ENCODE measurements around the gene GLDC. TPM values are rescaled to one million over a fixed set of nuclear protein-coding genes. Genes with fewer than 3 reads are reported as not detected.
"Not testable (repeated sequence)": the region's sequence is repeated elsewhere in the genome, so short reads cannot be mapped to it uniquely, and the experiment has no call there.

The GLDC gene
- total RNA-seq, 2 experiments from 2014 or later, result 0.50 to 0.69 TPM

DNA sequence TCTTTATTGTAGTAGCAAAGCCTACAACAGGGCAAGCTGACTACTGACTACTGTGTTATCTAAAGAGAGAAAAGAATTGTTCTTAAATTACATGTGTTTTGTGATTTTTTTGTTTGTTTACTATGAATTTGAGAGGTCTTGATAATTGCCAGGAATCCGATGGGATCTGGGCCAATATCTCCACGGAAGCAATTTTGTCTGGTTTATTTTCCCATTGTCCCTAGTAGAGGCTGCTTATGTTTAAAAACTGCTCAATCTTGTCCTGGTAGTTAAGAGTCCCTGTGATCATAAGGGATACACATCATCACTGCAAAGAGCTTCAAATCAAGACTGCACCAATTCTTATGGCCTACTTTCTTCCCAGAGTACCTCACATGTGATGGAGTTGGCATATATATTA, 94.4 kb downstream of the GLDC start:
- ChIA-PET CTCF (no interaction called here), POLR2A (no interaction called here)
- Mint-ChIP-seq H3K36me3 (ENCODE audit: low read depth) (no peaks in the 10 kb centered on the region), H3K9me3 (no peaks in the 10 kb centered on the region), H3K27ac (no peak overlapping the region), H3K4me1 (no peaks in the 10 kb centered on the region), H3K27me3 (no peaks in the 10 kb centered on the region), H3K4me3 (no peak overlapping the region)
- no peak for DNase-seq

DNA sequence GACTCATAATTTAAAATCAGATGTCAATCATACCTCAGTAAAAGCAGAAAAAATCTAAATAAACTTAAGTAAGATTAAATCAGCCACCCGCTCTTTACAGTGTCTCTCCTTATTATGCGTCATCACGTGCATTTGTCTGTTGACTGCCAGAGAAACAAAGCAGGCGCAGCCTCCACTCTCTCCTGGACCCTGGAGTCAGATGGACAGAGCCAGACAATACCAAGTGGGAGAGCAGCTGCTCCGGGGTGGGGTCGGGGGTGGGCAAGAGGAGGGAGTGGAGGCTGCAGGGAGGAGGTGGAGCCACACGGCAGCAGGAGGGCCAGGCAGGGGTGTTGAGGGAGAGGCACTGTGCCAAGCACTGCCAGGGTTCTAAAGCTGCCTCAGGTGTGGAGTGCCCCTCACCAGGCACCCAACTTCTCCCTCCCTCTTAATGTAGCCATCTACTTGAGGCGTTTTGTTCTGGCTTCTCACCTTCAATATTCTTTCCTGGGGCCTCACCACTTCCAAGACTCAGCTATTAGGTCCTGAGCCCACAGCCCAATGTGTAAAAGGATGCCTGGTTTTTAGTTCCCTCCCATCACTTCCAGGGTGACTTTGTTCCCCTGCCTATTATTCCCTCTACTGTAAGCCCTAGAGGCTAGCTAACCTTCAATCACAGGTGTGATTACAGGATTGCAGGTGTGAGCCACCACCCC, 96.3 kb downstream of the GLDC start:
- Mint-ChIP-seq H3K4me3 (no peak overlapping the region), H3K4me1 (no peaks in the 10 kb centered on the region), H3K9me3 (no peaks in the 10 kb centered on the region), H3K27me3 (no peaks in the 10 kb centered on the region), H3K36me3 (ENCODE audit: low read depth) (no peaks in the 10 kb centered on the region), H3K27ac (no peak overlapping the region)
- DNase-seq, result no peak
- CTCF ChIA-PET, result no interaction called here
- POLR2A ChIA-PET, result no interaction called here

DNA sequence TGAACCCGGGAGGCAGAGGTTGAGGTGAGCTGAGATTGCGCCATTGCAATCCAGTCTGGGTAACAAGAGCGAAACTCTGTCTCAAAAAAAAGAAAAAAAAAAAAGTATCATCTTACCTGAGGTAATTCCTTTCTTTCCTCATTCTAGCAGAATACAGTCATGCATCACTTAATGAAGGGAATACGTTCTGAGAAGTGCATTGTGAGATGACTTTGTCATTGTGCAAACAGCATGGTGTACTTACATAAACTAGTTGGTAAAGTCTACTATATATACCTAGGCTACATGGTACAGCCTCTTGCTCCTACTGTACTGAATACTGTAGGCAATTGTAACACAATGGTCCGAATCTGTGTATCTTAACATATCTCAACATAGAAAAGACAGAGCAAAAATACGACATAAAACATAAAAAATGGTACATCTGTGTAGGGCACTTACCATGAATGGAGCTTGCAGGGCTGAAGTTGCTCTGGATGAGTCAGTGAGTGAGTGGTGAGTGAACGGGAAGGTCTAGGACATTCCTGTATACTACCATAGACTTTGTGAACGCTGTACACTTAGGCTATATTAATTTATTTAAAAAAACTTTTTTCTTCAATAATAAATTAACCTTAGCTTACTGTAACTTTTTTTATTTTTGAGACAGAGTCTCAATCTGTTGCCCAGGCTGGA, 100.4 kb downstream of the GLDC start:
- Mint-ChIP-seq H3K4me1 (no peaks in the 10 kb centered on the region), H3K27me3 (peaks cover 1% of the 10 kb centered on the region), H3K27ac (no peak overlapping the region), H3K36me3 (ENCODE audit: low read depth) (no peaks in the 10 kb centered on the region), H3K9me3 (no peaks in the 10 kb centered on the region), H3K4me3 (no peak overlapping the region)
- CTCF ChIA-PET, result interaction anchor here (1.2 kb wide), 1 partner anchor 122 kb away, joined by 3 read pairs; no protein-coding TSS in a partner anchor
- no peak for DNase-seq
- POLR2A ChIA-PET, result no interaction called here

DNA sequence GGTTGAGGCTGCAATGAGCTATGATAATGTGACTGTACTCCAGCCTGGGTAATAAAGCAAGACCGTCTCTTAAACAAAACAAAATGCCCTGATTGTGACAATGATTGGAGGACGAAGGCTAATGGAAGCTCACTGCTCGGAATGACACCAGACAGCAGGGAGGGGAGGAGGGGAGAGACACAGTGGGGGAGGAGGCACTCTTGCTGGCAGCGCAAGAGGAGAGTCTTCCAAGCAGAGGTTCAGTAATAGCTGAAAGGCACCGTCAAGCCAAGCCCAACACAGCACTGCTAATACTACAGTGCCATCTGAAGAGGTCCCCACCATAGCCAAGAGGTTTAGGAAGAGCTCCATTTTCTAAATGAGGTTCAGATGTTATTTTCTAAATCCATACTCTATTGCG, 102.3 kb downstream of the GLDC start:
- Mint-ChIP-seq H3K27me3 (peaks cover 1% of the 10 kb centered on the region), H3K27ac (no peak overlapping the region), H3K4me3 (no peak overlapping the region), H3K9me3 (no peaks in the 10 kb centered on the region), H3K36me3 (ENCODE audit: low read depth) (no peaks in the 10 kb centered on the region), H3K4me1 (no peaks in the 10 kb centered on the region)
- ChIA-PET POLR2A (no interaction called here), CTCF (interaction anchor here (0.6 kb wide), 1 partner anchor 195 kb away, joined by 4 read pairs; no protein-coding TSS in a partner anchor)
- no peak for DNase-seq

DNA sequence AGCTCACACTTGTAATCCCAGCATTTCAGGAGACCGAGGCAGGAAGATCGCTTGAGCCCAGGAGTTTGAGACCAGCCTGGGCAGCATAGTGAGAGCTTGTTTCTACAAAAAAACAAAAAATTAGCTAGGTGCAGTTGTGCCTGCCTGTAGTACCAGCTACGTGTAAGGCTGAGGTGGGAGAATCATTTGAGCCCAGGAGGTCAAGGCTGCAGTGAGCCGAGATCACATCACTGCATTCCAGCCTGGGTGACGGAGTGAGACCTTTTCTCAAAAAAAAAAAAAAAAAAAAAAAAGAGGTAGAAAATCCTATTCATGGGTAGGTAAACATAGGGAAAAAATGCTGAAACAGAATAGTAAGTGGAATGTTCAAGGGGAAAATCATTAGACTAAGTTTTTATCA, 102.9 kb downstream of the GLDC start:
- CTCF ChIA-PET, result interaction anchor here (0.6 to 1.5 kb wide), 3 partner anchors 10 to 195 kb away, joined by 3 to 4 read pairs (median 3); no protein-coding TSS in a partner anchor
- H3K9me3 Mint-ChIP-seq; H3K27ac Mint-ChIP-seq; H3K4me1 Mint-ChIP-seq; H3K4me3 Mint-ChIP-seq; H3K36me3 Mint-ChIP-seq (ENCODE audit: low read depth); DNase-seq; H3K27me3 Mint-ChIP-seq; POLR2A ChIA-PET: not testable (repeated sequence)

DNA sequence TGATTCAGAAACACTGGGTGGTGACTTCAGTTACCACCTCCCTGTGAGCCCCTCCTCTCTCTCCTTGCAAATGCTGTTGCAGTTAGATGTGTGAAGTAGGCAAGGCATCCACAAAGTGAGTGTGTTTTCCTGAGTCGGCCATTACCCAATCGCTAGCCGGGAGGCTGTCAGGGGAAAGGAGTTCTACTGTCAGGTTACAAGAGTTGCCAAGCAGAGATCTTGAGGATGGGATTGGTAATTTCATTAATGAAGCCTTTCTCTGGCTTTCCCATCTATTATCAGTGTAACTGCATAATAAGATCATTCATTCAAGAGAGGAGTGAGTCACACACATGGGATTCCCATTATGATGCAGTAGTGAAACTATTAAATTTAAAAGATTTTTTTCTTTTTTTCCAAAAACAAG, 106.9 kb downstream of the GLDC start:
- ChIA-PET POLR2A (no interaction called here), CTCF (no interaction called here)
- Mint-ChIP-seq H3K36me3 (ENCODE audit: low read depth) (no peaks in the 10 kb centered on the region), H3K27me3 (peaks cover 1% of the 10 kb centered on the region), H3K9me3 (no peaks in the 10 kb centered on the region), H3K4me1 (no peaks in the 10 kb centered on the region), H3K27ac (no peak overlapping the region), H3K4me3 (no peak overlapping the region)
- no peak for DNase-seq

DNA sequence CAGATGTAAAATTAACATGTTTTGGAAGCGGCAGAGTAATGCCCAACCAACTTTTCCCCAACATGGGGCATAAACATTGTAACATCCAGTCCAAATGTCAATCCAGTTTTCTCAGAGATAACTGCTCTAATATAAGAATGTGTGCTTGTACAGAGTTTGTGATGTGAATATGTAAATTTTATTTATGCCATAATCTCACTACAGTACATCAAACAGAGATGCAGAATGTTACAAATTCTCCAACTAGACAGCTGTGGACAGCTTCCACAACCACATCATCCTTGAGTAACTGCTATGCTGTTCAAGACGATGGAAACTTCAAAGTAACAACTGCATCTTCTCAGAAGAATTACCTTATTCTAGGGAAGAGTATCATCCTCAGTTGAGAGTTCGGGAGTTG, 109.9 kb downstream of the GLDC start:
- no peak for DNase-seq
- no peaks in the 10 kb centered on the region for H3K4me1 Mint-ChIP-seq
- H3K27me3 Mint-ChIP-seq, result no peaks in the 10 kb centered on the region
- no peaks in the 10 kb centered on the region for H3K36me3 Mint-ChIP-seq (ENCODE audit: low read depth)
- no peak overlapping the region for H3K4me3 Mint-ChIP-seq
- POLR2A ChIA-PET, result no interaction called here
- no peak overlapping the region for H3K27ac Mint-ChIP-seq
- H3K9me3 Mint-ChIP-seq, result no peaks in the 10 kb centered on the region
- CTCF ChIA-PET, result no interaction called here

DNA sequence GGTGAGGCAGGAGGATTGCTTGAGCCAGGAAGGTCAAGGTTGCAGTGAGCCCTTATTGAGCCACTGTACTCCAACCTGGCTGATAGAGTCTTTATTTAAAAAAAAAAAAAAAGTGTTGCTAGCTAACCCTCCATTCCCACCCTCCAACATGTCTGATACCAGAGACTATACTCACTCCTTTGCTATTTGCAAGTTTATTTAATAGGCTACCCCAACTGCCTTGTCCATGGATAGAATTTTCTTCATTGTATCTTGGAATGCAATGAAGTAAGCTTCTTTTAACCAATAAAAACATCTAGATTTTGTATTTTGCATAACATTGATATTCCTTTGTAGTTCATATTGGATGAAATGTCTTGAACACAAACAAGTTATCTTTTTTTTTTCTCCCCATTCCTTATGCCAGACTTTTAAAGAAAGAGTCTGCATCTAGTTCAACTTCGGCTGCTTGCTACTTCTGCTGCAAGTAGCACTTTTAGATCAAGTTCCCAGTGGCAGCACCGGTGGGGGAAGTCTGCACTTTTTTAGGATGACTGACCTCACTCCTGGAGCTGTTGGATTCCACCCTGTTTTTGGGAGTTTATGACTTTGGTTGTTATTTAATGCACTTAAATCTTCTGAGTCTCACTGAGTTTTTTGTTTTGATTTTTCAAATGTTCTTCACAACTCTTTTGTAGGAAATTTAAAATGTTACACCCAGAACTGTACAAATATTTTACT, 120.0 kb downstream of the GLDC start:
- Mint-ChIP-seq H3K9me3 (peaks cover 8% of the 10 kb centered on the region), H3K27me3 (no peaks in the 10 kb centered on the region), H3K27ac (no peak overlapping the region), H3K36me3 (ENCODE audit: low read depth) (peaks cover 23% of the 10 kb centered on the region), H3K4me3 (no peak overlapping the region), H3K4me1 (no peaks in the 10 kb centered on the region)
- ChIA-PET POLR2A (no interaction called here), CTCF (no interaction called here)
- DNase-seq, result no peak

DNA sequence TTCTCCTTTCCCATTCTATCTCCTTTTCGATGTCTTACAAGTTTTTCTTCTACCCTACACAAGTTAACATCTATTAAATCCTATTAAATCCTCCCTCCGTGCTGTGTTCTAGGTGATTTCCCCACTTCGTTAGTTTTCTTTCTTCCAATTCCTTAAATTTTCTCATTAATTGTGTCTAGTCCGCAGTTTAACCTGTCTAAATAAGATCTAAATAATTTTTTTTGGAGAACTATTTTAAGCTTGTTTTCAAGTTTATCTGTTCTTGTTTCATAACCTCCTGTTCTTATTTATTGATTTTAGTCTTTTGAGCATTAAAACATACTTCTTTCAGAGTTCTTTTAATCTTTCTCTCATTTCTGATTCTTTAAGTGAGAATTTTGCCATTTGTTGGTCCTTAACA, 123.3 kb downstream of the GLDC start:
- no peak overlapping the region for H3K4me3 Mint-ChIP-seq
- DNase-seq, result no peak
- peaks cover 15% of the 10 kb centered on the region for H3K9me3 Mint-ChIP-seq
- no peaks in the 10 kb centered on the region for H3K4me1 Mint-ChIP-seq
- peaks cover 39% of the 10 kb centered on the region for H3K36me3 Mint-ChIP-seq (ENCODE audit: low read depth)
- ChIA-PET CTCF (no interaction called here), POLR2A (no interaction called here)
- H3K27ac Mint-ChIP-seq, result peak overlapping the region; percentile 19
- H3K27me3 Mint-ChIP-seq, result no peaks in the 10 kb centered on the region

DNA sequence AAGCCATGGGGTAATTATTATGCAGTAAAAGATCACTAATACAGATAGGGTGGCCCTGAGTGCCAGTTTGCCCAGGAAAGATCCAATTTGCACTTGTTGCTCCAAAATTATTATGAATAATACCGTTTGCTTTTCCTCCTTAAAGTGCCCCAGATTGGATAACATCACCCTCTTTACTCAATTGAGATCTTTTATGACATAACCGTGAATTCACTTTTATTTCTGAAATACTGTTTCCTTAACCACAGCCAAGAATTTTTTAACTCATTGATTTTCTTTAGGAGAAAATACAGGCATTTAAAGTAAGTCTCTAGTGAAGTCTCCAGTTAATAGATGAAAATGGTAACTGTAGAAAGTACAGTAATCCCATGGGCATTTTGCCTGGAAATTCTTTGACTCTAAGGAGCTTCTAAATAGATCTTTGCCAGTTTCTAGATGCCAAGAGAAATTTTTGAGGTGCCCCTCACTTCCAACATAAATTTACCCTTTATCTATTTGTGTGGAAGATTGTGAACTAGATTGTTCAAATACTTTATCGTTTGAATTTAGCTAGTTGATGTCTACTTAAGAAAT, 133.4 kb downstream of the GLDC start:
- no peaks in the 10 kb centered on the region for H3K4me1 Mint-ChIP-seq
- DNase-seq, result no peak
- no peak overlapping the region for H3K4me3 Mint-ChIP-seq
- H3K36me3 Mint-ChIP-seq (ENCODE audit: low read depth), result peaks cover 43% of the 10 kb centered on the region
- no peaks in the 10 kb centered on the region for H3K27me3 Mint-ChIP-seq
- H3K27ac Mint-ChIP-seq, result no peak overlapping the region
- H3K9me3 Mint-ChIP-seq, result no peaks in the 10 kb centered on the region
- POLR2A ChIA-PET, result no interaction called here
- CTCF ChIA-PET, result interaction anchor here (0.6 to 1.3 kb wide), 3 partner anchors 25 to 151 kb away, joined by 3 to 4 read pairs (median 3); no protein-coding TSS in a partner anchor

DNA sequence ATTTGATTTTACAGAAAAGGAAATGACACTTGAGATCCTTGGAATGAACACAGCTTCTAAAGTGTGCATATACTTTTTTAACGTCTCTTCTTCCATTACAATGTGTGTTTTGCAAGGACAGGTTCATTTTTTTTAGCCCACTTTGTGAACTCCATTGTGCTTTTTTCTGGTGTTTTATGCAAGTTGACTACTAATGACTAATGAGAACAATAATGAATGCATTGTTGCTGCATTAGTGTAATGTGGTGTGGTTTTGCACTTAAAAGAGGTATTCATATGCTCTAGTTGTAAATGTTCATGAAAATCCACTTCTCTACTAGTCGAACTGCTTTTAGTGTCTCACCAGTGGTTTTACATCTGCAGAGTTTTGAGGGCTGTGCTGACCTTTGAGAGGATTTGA, 139.0 kb downstream of the GLDC start:
- Mint-ChIP-seq H3K36me3 (ENCODE audit: low read depth) (peaks cover 65% of the 10 kb centered on the region), H3K27me3 (no peaks in the 10 kb centered on the region), H3K9me3 (no peaks in the 10 kb centered on the region), H3K4me3 (no peak overlapping the region), H3K4me1 (no peaks in the 10 kb centered on the region), H3K27ac (no peak overlapping the region)
- POLR2A ChIA-PET, result no interaction called here
- DNase-seq, result no peak
- CTCF ChIA-PET, result no interaction called here

DNA sequence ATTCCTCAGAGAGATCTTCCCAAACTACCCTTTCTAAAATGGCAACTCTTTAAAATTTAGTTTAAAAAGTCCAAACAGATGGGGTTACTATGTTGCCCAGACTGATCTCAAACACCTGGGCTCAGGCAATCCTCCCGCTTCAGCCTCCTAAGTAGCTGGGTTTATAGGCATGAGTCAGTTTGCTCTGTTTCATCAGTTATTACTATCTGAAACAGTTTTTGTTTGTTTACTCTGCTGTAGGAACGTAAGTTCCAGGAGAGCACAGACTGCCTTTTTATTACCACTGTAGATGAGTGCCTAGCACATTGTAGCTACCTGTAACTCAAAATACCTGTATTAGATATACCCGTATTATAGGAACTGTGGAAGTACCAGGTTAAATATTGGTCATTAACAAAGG, 143.1 kb downstream of the GLDC start:
- H3K27me3 Mint-ChIP-seq, result no peaks in the 10 kb centered on the region
- POLR2A ChIA-PET, result no interaction called here
- no peak overlapping the region for H3K4me3 Mint-ChIP-seq
- H3K4me1 Mint-ChIP-seq, result no peaks in the 10 kb centered on the region
- no peak overlapping the region for H3K27ac Mint-ChIP-seq
- DNase-seq, result no peak
- CTCF ChIA-PET, result no interaction called here
- H3K9me3 Mint-ChIP-seq, result no peaks in the 10 kb centered on the region
- H3K36me3 Mint-ChIP-seq (ENCODE audit: low read depth), result peaks cover 52% of the 10 kb centered on the region

DNA sequence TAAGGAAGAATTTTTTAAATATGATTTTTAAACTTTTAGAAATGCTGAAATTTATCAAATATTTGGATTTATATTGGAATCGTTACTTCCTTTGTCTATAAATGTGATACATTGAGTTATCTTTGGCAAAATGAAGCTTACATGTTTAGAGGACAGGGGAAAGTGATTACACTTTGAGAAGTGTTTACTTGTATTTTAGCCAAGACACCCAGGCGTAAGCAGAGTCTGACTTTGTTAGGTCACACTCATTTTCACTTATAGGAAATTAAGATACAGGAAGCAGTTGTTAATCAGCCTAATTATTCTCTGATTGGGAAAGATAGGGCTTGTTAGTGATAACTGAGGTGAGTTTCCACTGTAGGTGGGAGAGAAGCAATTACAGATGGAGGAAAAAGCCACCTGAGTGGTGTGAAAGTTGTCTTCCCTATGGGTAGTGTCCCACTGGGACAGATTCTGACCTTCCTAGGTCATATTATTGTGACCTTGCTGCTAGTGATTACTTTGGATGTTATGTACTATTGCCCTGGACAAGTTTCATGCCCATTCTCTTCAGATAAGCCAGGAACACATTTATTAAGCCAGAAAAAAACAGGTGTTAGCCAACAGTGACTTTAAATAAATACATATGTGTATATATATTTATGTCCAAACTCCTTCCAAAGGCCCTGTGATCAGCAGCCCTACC, 143.9 kb downstream of the GLDC start:
- no peak for DNase-seq
- Mint-ChIP-seq H3K9me3 (no peaks in the 10 kb centered on the region), H3K27ac (no peak overlapping the region)

More for the DNA sequence above, 143.9 kb downstream of the GLDC start:
- CTCF ChIA-PET, result no interaction called here
- Mint-ChIP-seq H3K36me3 (ENCODE audit: low read depth) (peaks cover 54% of the 10 kb centered on the region), H3K27me3 (no peaks in the 10 kb centered on the region), H3K4me3 (no peak overlapping the region), H3K4me1 (no peaks in the 10 kb centered on the region)
- POLR2A ChIA-PET, result no interaction called here
